Breast epithelium (tissue), 4 donors: ENCODE measurements around the gene FAM227B. TPM values are rescaled to one million over a fixed set of nuclear protein-coding genes. Genes with fewer than 3 reads are reported as not detected.

Experiments
- DNase-seq, 2 donors: peaks; one replicate each; pipeline ENCODE4 v3.0.0-alpha.2; 2019; ENCODE audit warnings: low spot score in 2 of 2
- H3K27ac ChIP-seq, 2 donors: fragments of 200-600 bp; sonication (generic) in 1 of 2; one replicate each; pipeline ENCODE4 v1.5.1; 2016 to 2019; ENCODE audit warnings: mild to moderate bottlenecking in 1 of 2
- H3K27me3 ChIP-seq, 2 donors: fragments of 200-600 bp; sonication (generic) in 1 of 2; one replicate each; pipeline versions ENCODE4 v1.5.1 to v1.6.0; 2017 to 2019; ENCODE audit warnings: control low read depth in 1 of 2, mild to moderate bottlenecking in 1 of 2
- H3K36me3 ChIP-seq: fragments of 200-600 bp; one replicate; pipeline ENCODE4 v1.5.1; 2019
- H3K4me1 ChIP-seq, 2 donors: fragments of 200-600 bp; sonication (generic); one replicate each; pipeline ENCODE4 v1.5.1; 2016 to 2019; ENCODE audit warnings: control low read depth in 1 of 2
- H3K4me3 ChIP-seq, 3 donors: fragments of 200-600 bp; sonication (generic); 1 replicate in 2 of 3; 2 replicates in 1 of 3; pipeline ENCODE4 v1.5.1; 2016 to 2019; ENCODE audit warnings: mild to moderate bottlenecking in 3 of 3, moderate library complexity in 2 of 3
- H3K9me3 ChIP-seq, 2 donors: fragments of 200-600 bp; sonication (generic) in 1 of 2; one replicate each; pipeline ENCODE4 v1.5.1; 2016 to 2019; ENCODE audit warnings: control low read depth in 1 of 2
- POLR2A ChIP-seq: fragments of 450-650 bp; IDR thresholded peaks from one replicate; pipeline ENCODE4 v1.6.1; 2016; ENCODE audit warnings: antibody characterized with exemption, mild to moderate bottlenecking, moderate library complexity
- POLR2AphosphoS5 ChIP-seq, 3 donors: sonication (generic); formaldehyde crosslinking; IDR thresholded peaks; one replicate each; pipeline ENCODE4 v1.6.1; 2017; ENCODE audit warnings: antibody characterized with exemption in 3 of 3
- intact Hi-C: fragments of 100-400 bp; cut with DNase I; formaldehyde crosslinking; loops from one replicate; pipeline ENCODE4 v1.15.1; 2023; ENCODE audit warnings: low total_unique reads
- total RNA-seq, 3 donors: library from RNA; depleted of rRNA; stranded (reverse); fragments of >200 nt; gene quantifications; one replicate each; pipeline ENCODE4 v1.1.0, GENCODE V29; 2016
- TF ChIP-seq, protein P1 (sequence below), 3 donors: fragments of 450-650 bp; IDR thresholded peaks; one replicate each; pipeline ENCODE4 v1.5.1; 2016 to 2017; ENCODE audit warnings: antibody characterized with exemption in 3 of 3, mild to moderate bottlenecking in 3 of 3, moderate library complexity in 3 of 3

The FAM227B gene
- total RNA-seq, 3 donors from 2014 or later: 1.3 to 13.0 (median 4.9) TPM

DNA sequence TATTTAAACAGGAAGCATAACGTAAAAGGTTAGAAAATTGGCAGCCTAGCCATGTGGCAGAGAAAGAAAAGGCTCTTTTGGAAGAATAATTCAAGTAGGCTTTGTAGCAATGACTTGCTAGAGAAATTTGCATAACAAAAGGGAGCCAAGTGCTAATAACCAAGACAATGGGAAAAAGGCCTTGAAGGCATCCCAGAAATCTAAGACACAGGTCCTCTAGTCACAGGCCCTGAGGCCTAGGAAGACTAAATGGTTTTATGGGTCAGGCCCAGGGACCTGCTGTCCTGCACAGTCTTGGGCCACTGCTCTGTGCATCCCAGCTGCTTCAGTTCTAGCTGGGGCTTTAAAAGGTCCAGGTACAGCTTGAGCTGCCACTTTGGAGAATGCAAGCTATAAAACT is 119.0 kb downstream of the FAM227B start:
- Histone ChIP-seq H3K4me3 (no peak overlapping the region), H3K27me3 (no peaks in the 10 kb centered on the region), H3K9me3 (peaks cover 0 to 10% of the 10 kb centered on the region in 2 donors), H3K36me3 (no peaks in the 10 kb centered on the region), H3K4me1 (no peaks in the 10 kb centered on the region), H3K27ac (no peak overlapping the region)
- TF ChIP-seq POLR2A: no peak
- TF ChIP-seq, protein P1, sequence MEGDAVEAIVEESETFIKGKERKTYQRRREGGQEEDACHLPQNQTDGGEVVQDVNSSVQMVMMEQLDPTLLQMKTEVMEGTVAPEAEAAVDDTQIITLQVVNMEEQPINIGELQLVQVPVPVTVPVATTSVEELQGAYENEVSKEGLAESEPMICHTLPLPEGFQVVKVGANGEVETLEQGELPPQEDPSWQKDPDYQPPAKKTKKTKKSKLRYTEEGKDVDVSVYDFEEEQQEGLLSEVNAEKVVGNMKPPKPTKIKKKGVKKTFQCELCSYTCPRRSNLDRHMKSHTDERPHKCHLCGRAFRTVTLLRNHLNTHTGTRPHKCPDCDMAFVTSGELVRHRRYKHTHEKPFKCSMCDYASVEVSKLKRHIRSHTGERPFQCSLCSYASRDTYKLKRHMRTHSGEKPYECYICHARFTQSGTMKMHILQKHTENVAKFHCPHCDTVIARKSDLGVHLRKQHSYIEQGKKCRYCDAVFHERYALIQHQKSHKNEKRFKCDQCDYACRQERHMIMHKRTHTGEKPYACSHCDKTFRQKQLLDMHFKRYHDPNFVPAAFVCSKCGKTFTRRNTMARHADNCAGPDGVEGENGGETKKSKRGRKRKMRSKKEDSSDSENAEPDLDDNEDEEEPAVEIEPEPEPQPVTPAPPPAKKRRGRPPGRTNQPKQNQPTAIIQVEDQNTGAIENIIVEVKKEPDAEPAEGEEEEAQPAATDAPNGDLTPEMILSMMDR (IDR thresholded peaks at IDR 0.05): no peak
- no peak for TF ChIP-seq POLR2AphosphoS5 (IDR thresholded peaks at IDR 0.05)
- intact Hi-C loops: no loop called here
- DNase-seq: no peak

DNA sequence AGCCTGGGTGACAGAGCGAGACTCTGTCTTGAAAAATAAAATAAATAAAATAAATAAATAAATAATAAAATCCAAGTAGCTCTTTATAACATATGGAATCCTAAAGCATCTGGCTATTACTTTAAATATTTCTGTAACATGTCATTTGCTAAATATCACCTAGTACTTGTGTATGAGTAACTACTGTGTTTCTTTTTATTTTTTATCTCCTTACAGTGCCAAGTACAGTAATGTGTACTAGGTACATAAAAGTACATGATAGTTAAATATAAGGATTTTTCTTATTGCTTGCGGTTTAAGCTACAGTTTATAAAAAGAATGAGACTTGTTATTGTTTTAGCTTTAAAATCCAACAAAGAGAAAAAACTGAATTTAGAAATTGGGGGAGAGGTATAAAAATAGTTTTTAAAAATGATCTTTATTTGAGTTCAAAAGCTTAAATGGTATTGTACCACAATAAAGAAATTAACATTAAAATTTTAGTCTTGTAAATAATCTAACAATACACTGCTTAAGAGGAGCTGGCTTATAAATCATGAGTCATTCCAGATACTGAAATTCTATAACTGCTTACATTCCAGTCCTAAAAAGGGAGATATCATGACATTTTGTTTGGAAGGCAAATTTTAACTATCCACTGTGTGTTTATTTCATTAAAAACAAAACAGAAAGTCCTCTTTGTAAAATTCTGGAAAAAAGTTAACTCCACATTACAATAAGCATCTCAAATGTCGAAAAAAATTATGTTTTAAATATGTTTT is 124.4 kb downstream of the FAM227B start:
- Histone ChIP-seq H3K4me1 (no peaks in the 10 kb centered on the region), H3K36me3 (no peaks in the 10 kb centered on the region), H3K4me3 (no peak overlapping the region), H3K27ac (no peak overlapping the region), H3K9me3 (no peaks in the 10 kb centered on the region), H3K27me3 (no peaks in the 10 kb centered on the region)
- DNase-seq: no peak
- TF ChIP-seq, protein P1 (IDR thresholded peaks at IDR 0.05): no peak
- TF ChIP-seq POLR2A (no peak), POLR2AphosphoS5 (IDR thresholded peaks at IDR 0.05) (no peak)
- intact Hi-C loops: no loop called here

DNA sequence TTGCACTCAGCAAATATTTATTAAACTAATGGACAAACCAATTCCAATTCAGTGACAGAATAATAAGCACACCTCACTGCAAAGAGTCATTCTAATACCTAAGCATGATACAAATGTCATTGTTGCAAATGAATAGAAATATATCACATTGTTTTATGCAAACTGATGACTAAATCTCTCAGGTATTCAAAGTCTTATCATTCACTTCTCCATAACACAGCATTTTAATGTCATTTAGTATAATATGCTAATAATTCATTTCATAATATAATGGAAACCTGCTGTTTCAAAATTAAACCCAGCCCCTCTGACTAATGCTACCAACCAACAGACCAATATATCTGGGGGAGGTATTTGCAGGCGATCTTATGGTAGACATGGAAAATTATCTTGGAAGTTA is 125.8 kb downstream of the FAM227B start:
- intact Hi-C loops: no loop called here

DNA sequence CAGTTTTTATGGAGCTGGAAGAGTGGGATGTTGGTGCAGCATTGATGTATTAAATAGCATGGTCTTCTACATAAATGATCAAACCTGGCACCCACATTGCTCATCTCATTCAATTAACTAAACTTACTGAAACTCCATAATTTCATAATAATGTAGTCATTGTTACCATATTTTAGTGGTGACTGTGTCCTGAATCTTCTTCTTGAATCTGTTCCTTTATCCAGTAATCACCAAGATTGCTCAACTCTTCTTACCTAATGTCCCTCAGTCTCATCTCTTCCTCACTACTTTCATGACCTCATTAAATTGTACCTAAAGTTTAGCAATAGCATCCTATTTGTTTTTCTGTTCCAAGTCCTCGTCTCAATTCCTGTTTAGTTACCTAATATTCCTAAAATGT is 127.8 kb downstream of the FAM227B start:
- DNase-seq: no peak
- H3K27ac ChIP-seq: no peak overlapping the region

More for the DNA sequence above, 125.8 kb downstream of the FAM227B start:
- no peak for DNase-seq
- no peaks in the 10 kb centered on the region for H3K9me3 ChIP-seq
- no peaks in the 10 kb centered on the region for H3K4me1 ChIP-seq
- no peaks in the 10 kb centered on the region for H3K36me3 ChIP-seq
- TF ChIP-seq POLR2AphosphoS5 (IDR thresholded peaks at IDR 0.05) (no peak), POLR2A (no peak)
- TF ChIP-seq, protein P1 (IDR thresholded peaks at IDR 0.05): no peak
- no peak overlapping the region for H3K4me3 ChIP-seq
- no peak overlapping the region for H3K27ac ChIP-seq
- no peaks in the 10 kb centered on the region for H3K27me3 ChIP-seq

DNA sequence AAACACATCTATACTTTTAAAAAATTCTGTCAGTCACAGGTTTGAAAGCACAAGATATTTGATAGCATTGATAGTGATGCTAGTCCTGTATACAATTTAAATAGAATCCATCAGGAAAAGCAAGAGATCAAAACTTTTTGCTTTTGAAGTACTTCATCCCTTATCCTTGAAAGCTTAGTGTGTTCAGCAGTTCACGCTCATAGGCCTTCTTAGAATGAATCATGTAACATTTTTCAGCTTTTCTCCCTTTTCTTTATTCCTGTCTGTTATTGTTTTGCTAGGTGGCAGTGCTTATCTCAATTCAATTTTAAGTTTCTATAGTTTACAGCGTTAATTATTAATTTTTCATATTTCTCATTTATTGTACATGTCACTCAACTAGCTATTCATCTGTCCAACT is 128.5 kb downstream of the FAM227B start:
- H3K36me3 ChIP-seq: no peaks in the 10 kb centered on the region
- H3K4me1 ChIP-seq: no peaks in the 10 kb centered on the region
- no peak overlapping the region for H3K27ac ChIP-seq
- no peak for DNase-seq
- no peaks in the 10 kb centered on the region for H3K9me3 ChIP-seq
- H3K27me3 ChIP-seq: no peaks in the 10 kb centered on the region
- no peak overlapping the region for H3K4me3 ChIP-seq
- TF ChIP-seq, protein P1 (IDR thresholded peaks at IDR 0.05): no peak
- TF ChIP-seq POLR2AphosphoS5 (IDR thresholded peaks at IDR 0.05) (no peak), POLR2A (no peak)
- intact Hi-C loops: no loop called here

More for the DNA sequence above, 127.8 kb downstream of the FAM227B start:
- H3K27me3 ChIP-seq: no peaks in the 10 kb centered on the region
- intact Hi-C loops: no loop called here
- TF ChIP-seq POLR2A (no peak), POLR2AphosphoS5 (IDR thresholded peaks at IDR 0.05) (no peak)
- TF ChIP-seq, protein P1 (IDR thresholded peaks at IDR 0.05): no peak
- no peaks in the 10 kb centered on the region for H3K4me1 ChIP-seq
- H3K36me3 ChIP-seq: no peaks in the 10 kb centered on the region
- H3K9me3 ChIP-seq: no peaks in the 10 kb centered on the region
- no peak overlapping the region for H3K4me3 ChIP-seq
